Prostate gland (tissue), 2 donors: Measurements from ENCODE around the gene ELOVL7. TPM values are rescaled to one million over a fixed set of nuclear protein-coding genes. Genes with fewer than 3 reads are reported as not detected.

Experiments
- DNase-seq: peaks from one replicate; pipeline ENCODE4 v3.0.0-alpha.2; 2019; ENCODE audit warnings: low spot score
- H3K27ac ChIP-seq, 2 donors: fragments of 200-600 bp; sonication (generic); 2 replicates each; pipeline ENCODE4 v1.5.1; 2017 to 2019
- H3K27me3 ChIP-seq: fragments of 200-600 bp; sonication (generic); replicated peaks from 2 replicates; pipeline ENCODE4 v1.5.1; 2019; ENCODE audit not compliant: insufficient read depth
- H3K36me3 ChIP-seq, 2 donors: fragments of 200-600 bp; sonication (generic); 1 replicate in 1 of 2; 2 replicates in 1 of 2; pipeline versions ENCODE4 v1.5.1 to v1.8.1; 2017 to 2019
- H3K4me1 ChIP-seq: fragments of 200-600 bp; sonication (generic); replicated peaks from 2 replicates; pipeline ENCODE4 v1.5.1; 2019
- H3K4me3 ChIP-seq, 2 donors: fragments of 200-600 bp; sonication (generic); 2 replicates each; pipeline ENCODE4 v1.5.1; 2017 to 2019
- H3K9me3 ChIP-seq: fragments of 200-600 bp; sonication (generic); 2 replicates; pipeline ENCODE4 v1.5.1; 2017
- CTCF ChIP-seq, 4 experiments: fragments of 200-600 bp in 2 of 4; fragments of 450-650 bp in 2 of 4; sonication (generic) in 2 of 4; IDR thresholded peaks; 1 replicate in 3 of 4; 2 replicates in 1 of 4; pipeline ENCODE4 v1.5.1; 2016 to 2019; ENCODE audit warnings: antibody characterized with exemption in 4 of 4, mild to moderate bottlenecking in 2 of 4, moderate library complexity in 2 of 4
- POLR2A ChIP-seq: fragments of 450-650 bp; IDR thresholded peaks from one replicate; pipeline ENCODE4 v1.6.1; 2016; ENCODE audit warnings: antibody characterized with exemption, mild to moderate bottlenecking
- POLR2AphosphoS5 ChIP-seq: sonication (generic); formaldehyde crosslinking; IDR thresholded peaks from one replicate; pipeline ENCODE4 v1.6.1; 2017; ENCODE audit warnings: antibody characterized with exemption
- WGBS: methylation state at CpG from one replicate; pipeline ENCODE4 v1.1.5; 2018; 5-methylcytosine and 5-hydroxymethylcytosine counted together
- intact Hi-C: fragments of 100-400 bp; cut with DNase I; formaldehyde crosslinking; loops from one replicate; pipeline ENCODE4 v1.14.2; 2022
- total RNA-seq, 2 donors: library from RNA; depleted of rRNA; stranded (reverse); fragments of >200 nt; gene quantifications; one replicate each; pipeline ENCODE4 v1.1.0, GENCODE V29; 2016

ELOVL7 gene
- total RNA-seq, 2 donors from 2014 or later, result 15.7 to 23.8 TPM

DNA sequence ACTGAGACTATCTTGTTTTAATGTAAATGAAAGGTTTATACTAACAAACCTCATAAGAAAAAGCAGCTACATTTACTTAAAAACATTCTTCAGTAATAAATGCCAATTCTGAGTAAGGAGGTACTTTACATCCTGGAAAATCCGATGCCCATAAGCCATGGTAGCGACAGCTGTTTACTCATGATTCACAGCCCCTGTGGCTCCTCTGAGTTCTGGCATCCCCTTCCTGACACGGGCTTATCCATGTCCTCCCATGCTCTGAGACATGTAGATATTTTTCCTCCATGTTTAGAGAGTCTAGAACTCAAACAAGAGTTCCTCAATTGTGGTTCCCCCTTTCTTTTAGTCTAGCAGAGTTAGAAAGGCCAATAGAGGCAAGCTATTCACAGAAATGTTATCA is 81.0 kb downstream of the ELOVL7 start:
- intact Hi-C loops, result no loop called here
- H3K4me3 ChIP-seq, result no peak overlapping the region
- no peaks in the 10 kb centered on the region for H3K9me3 ChIP-seq
- TF ChIP-seq POLR2AphosphoS5 (no peak), POLR2A (no peak), CTCF (IDR thresholded peaks at IDR 0.05) (no peak)
- no peak for DNase-seq
- no peaks in the 10 kb centered on the region for H3K27me3 ChIP-seq
- no peaks in the 10 kb centered on the region for H3K36me3 ChIP-seq
- 67% methylated on average over 3 of the region's 3 CpGs for WGBS
- H3K27ac ChIP-seq, result no peak overlapping the region
- H3K4me1 ChIP-seq, result no peaks in the 10 kb centered on the region

GRCh38 chr5:60754495-60754894 is 89.6 kb downstream of the ELOVL7 start:
- TF ChIP-seq POLR2AphosphoS5 (no peak), CTCF (IDR thresholded peaks at IDR 0.05) (no peak), POLR2A (no peak)
- Histone ChIP-seq H3K9me3 (no peaks in the 10 kb centered on the region), H3K27ac (no peak overlapping the region), H3K4me3 (no peak overlapping the region), H3K36me3 (no peaks in the 10 kb centered on the region), H3K27me3 (no peaks in the 10 kb centered on the region), H3K4me1 (no peaks in the 10 kb centered on the region)
- no peak for DNase-seq
- 89% methylated on average over 5 of the region's 5 CpGs for WGBS
- intact Hi-C loops, result no loop called here

DNA sequence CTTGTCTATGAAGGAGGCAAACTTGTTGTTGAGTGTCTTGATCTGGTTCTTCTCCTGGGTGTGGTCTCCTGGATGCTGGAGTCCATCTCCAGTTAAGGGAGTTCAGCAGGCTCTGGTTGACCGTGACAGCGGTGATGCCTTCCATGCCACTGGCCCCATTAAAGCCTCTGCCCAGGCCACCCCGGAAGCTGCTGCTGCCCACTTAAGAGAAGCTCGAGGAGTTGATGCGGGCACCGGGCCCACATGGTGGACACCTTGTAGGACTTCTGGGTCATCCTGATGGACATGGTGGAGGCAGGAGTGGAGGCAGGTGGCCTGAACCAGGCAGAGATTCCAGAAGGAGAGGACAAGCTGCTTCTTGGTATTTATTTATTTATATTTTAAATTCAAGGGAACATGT is 99.4 kb downstream of the ELOVL7 start:
- TF ChIP-seq CTCF (IDR thresholded peaks at IDR 0.05) (no peak), POLR2AphosphoS5 (no peak), POLR2A (no peak)
- Histone ChIP-seq H3K27me3 (no peaks in the 10 kb centered on the region), H3K27ac (no peak overlapping the region), H3K4me3 (no peak overlapping the region), H3K4me1 (no peaks in the 10 kb centered on the region), H3K9me3 (no peaks in the 10 kb centered on the region), H3K36me3 (no peaks in the 10 kb centered on the region)
- intact Hi-C loops, result no loop called here
- DNase-seq, result no peak
- WGBS, result 98% methylated on average over 6 of the region's 6 CpGs

- intact Hi-C loops, result no loop called here
- H3K4me3 ChIP-seq, result no peak overlapping the region
- no peaks in the 10 kb centered on the region for H3K27me3 ChIP-seq
- no peaks in the 10 kb centered on the region for H3K36me3 ChIP-seq
- TF ChIP-seq POLR2A (no peak), POLR2AphosphoS5 (no peak), CTCF (IDR thresholded peaks at IDR 0.05) (no peak)
- no peaks in the 10 kb centered on the region for H3K4me1 ChIP-seq
- WGBS, result 92% methylated on average over 40 of the region's 40 CpGs
- H3K27ac ChIP-seq, result no peak overlapping the region
- no peak for DNase-seq
- H3K9me3 ChIP-seq, result no peaks in the 10 kb centered on the region
Observed at GRCh38 chr5:60743511-60744314, 100.4 kb downstream of the ELOVL7 start.

DNA sequence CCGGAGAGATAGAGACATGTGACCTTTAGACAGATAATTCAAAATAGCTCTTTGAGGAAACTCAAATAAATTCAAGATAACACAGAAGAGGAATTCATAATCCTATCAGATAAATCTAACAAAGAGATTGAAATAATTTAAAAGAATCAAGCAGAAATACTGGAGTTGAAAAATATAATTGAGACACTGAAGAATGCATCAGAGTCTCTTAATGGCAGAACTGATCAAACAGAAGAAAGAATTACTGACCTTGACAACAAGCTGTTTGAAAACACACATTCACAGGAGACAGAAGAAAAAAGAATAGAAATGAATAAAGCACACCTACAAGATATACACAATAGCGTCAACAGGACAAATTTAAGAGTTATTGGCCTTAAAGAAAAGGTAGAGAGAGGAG is 103.7 kb downstream of the ELOVL7 start:
- Histone ChIP-seq H3K27ac (no peak overlapping the region), H3K36me3 (no peaks in the 10 kb centered on the region), H3K4me3 (no peak overlapping the region), H3K4me1 (no peaks in the 10 kb centered on the region), H3K9me3 (no peaks in the 10 kb centered on the region), H3K27me3 (no peaks in the 10 kb centered on the region)
- WGBS, result 96% methylated on average over 2 of the region's 2 CpGs
- DNase-seq, result no peak
- TF ChIP-seq CTCF (IDR thresholded peaks at IDR 0.05) (no peak), POLR2AphosphoS5 (no peak), POLR2A (no peak)
- intact Hi-C loops, result no loop called here
